Naive thymus-derived CD4-positive, alpha-beta T cell (primary cell): ENCODE results near the gene DIAPH1. TPM values are rescaled to one million over a fixed set of nuclear protein-coding genes. Genes with fewer than 3 reads are reported as not detected.

Experiments used
- ATAC-seq: fragments of 150-1000 bp; cut with Tn5 transposase; 2 replicates; pipeline ENCODE4 v1.10.0; 2021; ENCODE audit warnings: mild to moderate bottlenecking, moderate library complexity
- CTCF ChIA-PET: fragments of 350-600 bp; sonication (Branson Sonifier 250); formaldehyde crosslinking; loops from one replicate; lab custom pipeline; 2021; ENCODE audit warnings: antibody characterized with exemption; lab: Charles Lee
- POLR2A ChIA-PET: fragments of 350-600 bp; sonication (Branson Sonifier 250); formaldehyde crosslinking; loops from one replicate; lab custom pipeline; 2021; ENCODE audit warnings: antibody characterized with exemption, inconsistent platforms; lab: Charles Lee
- DNase-seq, 9 donors: peaks; one replicate each; pipeline versions ENCODE4 v3.0.0 to v3.0.0-alpha.2; 2020 to 2022; ENCODE audit warnings: mixed read lengths in 1 of 9
- H3K27ac ChIP-seq: one replicate; pipeline ENCODE4 v1.7.0; 2013; ENCODE audit warnings: mild to moderate bottlenecking, low read depth, low read length, moderate library complexity
- H3K27me3 ChIP-seq, 2 donors: one replicate each; pipeline ENCODE4 v1.7.0; 2013; ENCODE audit warnings: low read length in 2 of 2, mild to moderate bottlenecking in 2 of 2, moderate library complexity in 2 of 2; ENCODE audit not compliant: control insufficient read depth in 2 of 2, insufficient read depth in 2 of 2
- H3K36me3 ChIP-seq, 3 experiments: 1 replicate in 2 of 3; 2 replicates in 1 of 3; pipeline ENCODE4 v1.7.0; 2013; ENCODE audit warnings: low read length in 3 of 3, mild to moderate bottlenecking in 3 of 3, moderate library complexity in 1 of 3; ENCODE audit not compliant: insufficient read depth in 3 of 3, control insufficient read depth in 2 of 3
- H3K4me1 ChIP-seq, 2 donors: one replicate each; pipeline ENCODE4 v1.7.0; 2013; ENCODE audit warnings: low read length in 2 of 2, mild to moderate bottlenecking in 2 of 2, moderate library complexity in 1 of 2; ENCODE audit not compliant: control insufficient read depth in 2 of 2, insufficient read depth in 2 of 2
- H3K4me3 ChIP-seq: 2 replicates; pipeline ENCODE4 v1.7.0; 2013; ENCODE audit warnings: mild to moderate bottlenecking, low read length
- H3K9me3 ChIP-seq, 3 experiments: 1 replicate in 2 of 3; 2 replicates in 1 of 3; pipeline ENCODE4 v1.7.0; 2013; ENCODE audit warnings: low read length in 3 of 3; ENCODE audit not compliant: control insufficient read depth in 2 of 3
- H3K27ac Mint-ChIP-seq, 9 donors: one replicate each; pipeline ENCODE4 v1.8.0; 2020 to 2022; ENCODE audit warnings: mixed read lengths in 9 of 9, mild to moderate bottlenecking in 8 of 9, moderate library complexity in 5 of 9, inconsistent platforms in 2 of 9
- H3K27me3 Mint-ChIP-seq, 5 donors: one replicate each; pipeline ENCODE4 v1.8.0; 2021 to 2022; ENCODE audit warnings: mixed read lengths in 5 of 5, mild to moderate bottlenecking in 1 of 5
- H3K36me3 Mint-ChIP-seq, 5 donors: one replicate each; pipeline ENCODE4 v1.8.0; 2020 to 2022; ENCODE audit warnings: mixed read lengths in 5 of 5, mild to moderate bottlenecking in 3 of 5, inconsistent platforms in 1 of 5
- H3K4me1 Mint-ChIP-seq, 7 donors: one replicate each; pipeline ENCODE4 v1.8.0; 2020 to 2022; ENCODE audit warnings: mixed read lengths in 7 of 7, mild to moderate bottlenecking in 3 of 7, inconsistent platforms in 1 of 7
- H3K4me3 Mint-ChIP-seq, 10 donors: one replicate each; pipeline ENCODE4 v1.8.0; 2020 to 2022; ENCODE audit warnings: mild to moderate bottlenecking in 10 of 10, mixed read lengths in 10 of 10, moderate library complexity in 6 of 10, inconsistent platforms in 2 of 10
- H3K9me3 Mint-ChIP-seq, 11 donors: one replicate each; pipeline ENCODE4 v1.8.0; 2020 to 2022; ENCODE audit warnings: mixed read lengths in 11 of 11, mild to moderate bottlenecking in 4 of 11, inconsistent platforms in 1 of 11, moderate library complexity in 1 of 11
- intact Hi-C, 2 donors: fragments of 100-400 bp; cut with micrococcal nuclease; formaldehyde crosslinking; loops; one replicate each; pipeline ENCODE4 v1.15.1; 2023
- polyA plus RNA-seq, 2 donors: library from polyadenylated mRNA; unstranded; fragments of 300-500 nt; fragmentation: Illumina TruSeq; gene quantifications; one replicate each; pipeline ENCODE4 v1.2.3, GENCODE V29; 2021
- total RNA-seq, 6 experiments: library from RNA in 5 of 6; stranded (reverse) in 5 of 6; gene quantifications; 1 replicate in 5 of 6; 2 replicates in 1 of 6; pipeline ENCODE4 v1.2.3 and lab custom pipeline; 2021 to 2026

DIAPH1 gene
- total and polyA plus RNA-seq, 7 experiments from 2014 or later: 89.7 to 278 (median 172) TPM

DNA sequence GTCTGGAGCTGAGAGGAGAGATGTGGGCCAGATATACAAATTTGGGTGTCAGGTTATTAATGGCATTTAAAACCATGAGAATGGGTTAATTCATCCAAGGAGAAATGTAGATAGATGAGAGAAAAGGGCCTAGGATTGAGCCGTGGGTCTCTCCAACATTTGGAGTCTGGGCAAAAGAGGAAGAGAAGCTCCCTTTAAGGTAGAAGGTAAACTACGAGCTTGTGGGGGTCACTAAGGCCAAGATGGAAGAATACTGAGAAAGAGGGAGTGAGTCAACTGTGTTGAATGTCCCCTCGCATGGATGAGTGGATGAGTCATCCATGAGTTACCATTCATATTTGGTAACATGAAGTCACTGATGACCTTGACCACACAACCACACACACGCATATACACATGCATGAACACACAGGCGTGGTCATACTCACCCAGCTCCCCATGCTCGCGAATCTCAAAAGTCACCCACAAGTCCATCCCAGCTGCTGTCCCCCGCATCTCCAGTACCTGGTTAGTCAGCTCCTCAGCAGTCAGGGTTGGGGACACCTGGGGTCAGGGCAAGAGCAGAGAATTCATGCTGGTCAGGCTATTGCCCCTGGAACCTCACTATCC, 39.2 kb upstream of the DIAPH1 start:
- Histone ChIP-seq H3K9me3 (no peaks in the 10 kb centered on the region), H3K4me1 (no peaks in the 10 kb centered on the region), H3K27me3 (no peaks in the 10 kb centered on the region), H3K4me3 (no peak overlapping the region), H3K27ac (no peak overlapping the region), H3K36me3 (no peaks in the 10 kb centered on the region)
- CTCF ChIA-PET: interaction anchor here (0.6 to 1.2 kb wide), 4 partner anchors 12 to 335 kb away, joined by 3 read pairs; no protein-coding TSS in a partner anchor
- intact Hi-C loops: no loop called here
- DNase-seq (no peak), ATAC-seq (peak; percentile 26)
- Mint-ChIP-seq H3K4me3 (no peak overlapping the region), H3K36me3 (peaks cover 0 to 4% (median 0%) of the 10 kb centered on the region in 5 donors), H3K4me1 (peaks cover 0 to 6% (median under 1%) of the 10 kb centered on the region in 7 donors), H3K9me3 (peaks cover 0 to 3% (median 0%) of the 10 kb centered on the region in 11 donors), H3K27me3 (peaks cover 0 to 7% (median 3%) of the 10 kb centered on the region in 5 donors), H3K27ac (no peak overlapping the region)
- POLR2A ChIA-PET: interaction anchor here (1.6 kb wide), 1 partner anchor 12 kb away, joined by 6 read pairs; no protein-coding TSS in a partner anchor

- no peaks in the 10 kb centered on the region for H3K4me1 ChIP-seq
- H3K27me3 Mint-ChIP-seq: peaks cover 0 to 7% (median 3%) of the 10 kb centered on the region in 5 donors
- peaks cover 0 to 4% (median 0%) of the 10 kb centered on the region in 5 donors for H3K36me3 Mint-ChIP-seq
- no peak for DNase-seq
- H3K27ac Mint-ChIP-seq: no peak overlapping the region
- POLR2A ChIA-PET: interaction anchor here (1.5 to 1.6 kb wide), 2 partner anchors 12 to 20 kb away, joined by 3 to 6 read pairs; partner anchors contain the start of gene RELL2
- no peak for ATAC-seq
- H3K4me3 ChIP-seq: no peak overlapping the region
- no peaks in the 10 kb centered on the region for H3K27me3 ChIP-seq
- no peak overlapping the region for H3K27ac ChIP-seq
- intact Hi-C loops: no loop called here
- no peak overlapping the region for H3K4me3 Mint-ChIP-seq
- CTCF ChIA-PET: interaction anchor here (0.6 to 1.2 kb wide), 3 partner anchors 13 to 1028 kb away, joined by 3 read pairs; partner anchors contain the start of gene FGF1
- H3K36me3 ChIP-seq: no peaks in the 10 kb centered on the region
- H3K9me3 ChIP-seq: no peaks in the 10 kb centered on the region
- H3K9me3 Mint-ChIP-seq: peaks cover 0 to 3% (median 0%) of the 10 kb centered on the region in 11 donors
- peaks cover 1 to 12% (median 7%) of the 10 kb centered on the region in 7 donors for H3K4me1 Mint-ChIP-seq
Observed at GRCh38 chr5:141657404-141657803, 38.6 kb upstream of the DIAPH1 start.

DNA sequence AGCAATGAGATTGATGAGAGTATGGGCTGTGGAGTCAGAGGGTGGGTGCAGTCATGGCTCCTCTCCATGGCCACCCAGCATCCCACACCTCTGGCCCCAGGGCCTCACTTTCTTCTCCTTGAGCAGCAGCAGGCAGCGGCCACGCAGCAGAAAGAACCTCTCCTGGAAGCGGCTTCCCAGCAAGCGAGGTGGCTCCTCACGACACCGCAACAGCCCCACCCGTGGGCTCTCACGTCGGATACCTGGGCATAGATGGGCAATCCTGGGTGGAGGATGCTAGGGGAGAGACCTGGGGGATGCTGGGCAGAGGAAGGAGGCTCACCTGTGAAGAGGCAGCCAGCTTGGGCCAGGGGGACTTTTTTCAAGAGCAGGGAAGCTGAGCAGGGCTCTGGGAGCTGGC, 37.6 kb upstream of the DIAPH1 start:
- no peaks in the 10 kb centered on the region for H3K9me3 ChIP-seq
- no peaks in the 10 kb centered on the region for H3K36me3 ChIP-seq
- H3K36me3 Mint-ChIP-seq: peaks cover 0 to 4% (median 0%) of the 10 kb centered on the region in 5 donors
- no peaks in the 10 kb centered on the region for H3K27me3 ChIP-seq
- peak overlapping the region in 1 of 9 donors; percentile 34 for H3K27ac Mint-ChIP-seq
- H3K4me1 Mint-ChIP-seq: peaks cover 8 to 22% (median 17%) of the 10 kb centered on the region in 7 donors
- H3K4me3 ChIP-seq: no peak overlapping the region
- DNase-seq (no peak), ATAC-seq (no peak)
- peaks cover 8 to 9% of the 10 kb centered on the region in 2 donors for H3K4me1 ChIP-seq
- H3K4me3 Mint-ChIP-seq: no peak overlapping the region
- ChIA-PET CTCF (no interaction called here), POLR2A (interaction anchor here (0.6 to 1.5 kb wide), 2 partner anchors 19 to 20 kb away, joined by 3 read pairs; partner anchors contain the start of gene RELL2)
- peaks cover 0 to 7% (median 3%) of the 10 kb centered on the region in 5 donors for H3K27me3 Mint-ChIP-seq
- H3K27ac ChIP-seq: no peak overlapping the region
- intact Hi-C loops: no loop called here
- H3K9me3 Mint-ChIP-seq: peaks cover 0 to 3% (median 0%) of the 10 kb centered on the region in 11 donors

DNA sequence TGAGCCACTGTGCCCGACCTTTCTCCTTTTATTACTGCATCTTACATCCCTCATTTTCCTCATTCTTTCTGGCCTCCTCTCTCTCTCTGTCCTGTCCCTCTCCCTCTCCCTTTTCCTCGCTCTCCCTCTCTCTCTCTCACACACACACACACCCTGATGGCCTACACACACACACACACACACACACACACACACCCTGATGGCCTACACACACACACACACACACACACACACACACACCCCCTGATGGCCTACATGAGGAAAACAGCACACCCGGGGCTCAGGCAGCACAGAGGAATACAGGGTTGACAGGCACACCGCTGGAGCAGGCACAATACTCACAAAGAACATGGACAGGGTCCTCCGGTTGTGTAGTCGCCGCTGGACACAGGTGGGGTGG, 36.2 kb upstream of the DIAPH1 start:
- no peaks in the 10 kb centered on the region for H3K27me3 ChIP-seq
- H3K27ac Mint-ChIP-seq: no peak overlapping the region
- ChIA-PET CTCF (no interaction called here), POLR2A (no interaction called here)
- no peak overlapping the region for H3K27ac ChIP-seq
- peaks cover 0 to 7% (median 3%) of the 10 kb centered on the region in 5 donors for H3K27me3 Mint-ChIP-seq
- no peaks in the 10 kb centered on the region for H3K9me3 ChIP-seq
- peaks cover 0 to 4% (median 0%) of the 10 kb centered on the region in 5 donors for H3K36me3 Mint-ChIP-seq
- intact Hi-C loops: no loop called here
- peaks cover 14 to 31% (median 26%) of the 10 kb centered on the region in 7 donors for H3K4me1 Mint-ChIP-seq
- peaks cover 0 to 3% (median 0%) of the 10 kb centered on the region in 11 donors for H3K9me3 Mint-ChIP-seq
- H3K4me3 Mint-ChIP-seq: no peak overlapping the region
- no peak for DNase-seq
- no peaks in the 10 kb centered on the region for H3K36me3 ChIP-seq
- H3K4me3 ChIP-seq: no peak overlapping the region
- H3K4me1 ChIP-seq: peaks cover 15 to 18% of the 10 kb centered on the region in 2 donors
- no peak for ATAC-seq

GRCh38 chr5:141654298-141654697, 35.5 kb upstream of the DIAPH1 start:
- peaks cover 0 to 7% (median 3%) of the 10 kb centered on the region in 5 donors for H3K27me3 Mint-ChIP-seq
- peaks cover 15 to 19% of the 10 kb centered on the region in 2 donors for H3K4me1 ChIP-seq
- CTCF ChIA-PET: interaction anchor here (0.6 to 1.1 kb wide), 2 partner anchors 9 to 10 kb away, joined by 3 to 6 read pairs; no protein-coding TSS in a partner anchor
- no peak overlapping the region for H3K4me3 ChIP-seq
- peaks cover 0 to 4% (median 0%) of the 10 kb centered on the region in 5 donors for H3K36me3 Mint-ChIP-seq
- DNase-seq (no peak), ATAC-seq (no peak)
- intact Hi-C loops: loop anchor here in 1 of 2 donors (5.0 kb wide), 2 partner anchors 38 to 47 kb away; no protein-coding TSS in a partner anchor
- H3K27ac Mint-ChIP-seq: peak overlapping the region in 1 of 9 donors; percentile 41
- POLR2A ChIA-PET: interaction anchor here (0.6 kb wide), 1 partner anchor 15 kb away, joined by 3 read pairs; no protein-coding TSS in a partner anchor
- H3K9me3 Mint-ChIP-seq: peaks cover 0 to 3% (median 0%) of the 10 kb centered on the region in 11 donors
- peak overlapping the region in 1 of 10 donors; percentile 25 for H3K4me3 Mint-ChIP-seq
- H3K9me3 ChIP-seq: no peaks in the 10 kb centered on the region
- no peak overlapping the region for H3K27ac ChIP-seq
- H3K27me3 ChIP-seq: no peaks in the 10 kb centered on the region
- H3K36me3 ChIP-seq: no peaks in the 10 kb centered on the region
- peaks cover 21 to 36% (median 31%) of the 10 kb centered on the region in 7 donors for H3K4me1 Mint-ChIP-seq

GRCh38 chr5:141651728-141652105, 32.9 kb upstream of the DIAPH1 start:
- intact Hi-C loops: loop anchor here (1.0 to 5.0 kb wide), 6 partner anchors 13 to 272 kb away; partner anchors contain the start of genes DELE1 (in 2 of the 2), HDAC3 (in 1 of the 2) and RELL2 (in 1 of the 2)
- H3K9me3 Mint-ChIP-seq: peaks cover 0 to 2% (median 0%) of the 10 kb centered on the region in 11 donors
- Histone ChIP-seq H3K36me3 (peaks cover 0 to 10% (median 8%) of the 10 kb centered on the region in 3 experiments), H3K9me3 (no peaks in the 10 kb centered on the region), H3K4me1 (peaks cover 15 to 19% of the 10 kb centered on the region in 2 donors), H3K27me3 (no peaks in the 10 kb centered on the region), H3K4me3 (peak overlapping the region; percentile 62), H3K27ac (peak overlapping the region; percentile 75)
- H3K27ac Mint-ChIP-seq: peak overlapping the region; percentile 56 to 92 (median 86)
- CTCF ChIA-PET: interaction anchor here (0.9 to 1.9 kb wide), 6 partner anchors 13 to 313 kb away, joined by 3 to 7 read pairs (median 4); partner anchors contain the start of gene DIAPH1
- DNase-seq: no peak
- no peak for ATAC-seq
- peaks cover 0 to 8% (median 2%) of the 10 kb centered on the region in 5 donors for H3K36me3 Mint-ChIP-seq
- peaks cover 25 to 49% (median 35%) of the 10 kb centered on the region in 7 donors for H3K4me1 Mint-ChIP-seq
- peaks cover 0 to 7% (median 0%) of the 10 kb centered on the region in 5 donors for H3K27me3 Mint-ChIP-seq
- peak overlapping the region; percentile 60 to 97 (median 90) for H3K4me3 Mint-ChIP-seq
- POLR2A ChIA-PET: interaction anchor here (0.9 to 1.8 kb wide), 9 partner anchors 8 to 318 kb away, joined by 3 to 36 read pairs (median 4); partner anchors contain the start of genes DELE1, DIAPH1, HDAC3 and RELL2
